GM18867 (cell line): Measurements from ENCODE around the gene MAPK7.

Source experiments
- ATAC-seq: cut with Tn5 transposase; IDR thresholded peaks from one replicate; pipeline ENCODE4 v1.9.1; 2021; ENCODE audit warnings: mild to moderate bottlenecking, moderate library complexity; ENCODE audit not compliant: unreplicated experiment

Gene MAPK7

GRCh38 chr17:19378416-19379360 lies at the start of gene MAPK7:
Gene MAPK7 (plus strand): TSS chr17:19378498. CDS start chr17:19378901, 403 bp downstream.
- ATAC-seq: no peak

GRCh38 chr17:19329136-19329535 lies 49.2 kb upstream of the MAPK7 start:
- ATAC-seq: no peak

GRCh38 chr17:19329839-19330238 lies 48.5 kb upstream of the MAPK7 start:
- ATAC-seq: no peak

GRCh38 chr17:19330271-19330670 lies 48.0 kb upstream of the MAPK7 start:
- no peak for ATAC-seq

- ATAC-seq: no peak
These were observed 47.2 kb upstream of the MAPK7 start for GRCh38 chr17:19331134-19331533.

- no peak for ATAC-seq
These were observed 46.6 kb upstream of the MAPK7 start for GRCh38 chr17:19331543-19332245.

GRCh38 chr17:19332371-19333131 lies 45.7 kb upstream of the MAPK7 start:
- no peak for ATAC-seq

- no peak for ATAC-seq
These were observed 45.2 kb upstream of the MAPK7 start for GRCh38 chr17:19333132-19333440.

- ATAC-seq: no peak
These were observed 44.5 kb upstream of the MAPK7 start for GRCh38 chr17:19333736-19334290.

- no peak for ATAC-seq
These were observed 44.0 kb upstream of the MAPK7 start for GRCh38 chr17:19334331-19334730.

GRCh38 chr17:19335951-19336631 lies 42.2 kb upstream of the MAPK7 start:
- ATAC-seq: no peak

GRCh38 chr17:19336938-19337711 lies 41.2 kb upstream of the MAPK7 start:
- no peak for ATAC-seq

- ATAC-seq: no peak
These were observed 40.6 kb upstream of the MAPK7 start for GRCh38 chr17:19337712-19338023.

GRCh38 chr17:19338031-19338990 lies 40.0 kb upstream of the MAPK7 start:
- ATAC-seq: no peak

GRCh38 chr17:19339341-19339815 lies 38.9 kb upstream of the MAPK7 start:
- no peak for ATAC-seq

- ATAC-seq: no peak
These were observed 37.1 kb upstream of the MAPK7 start for GRCh38 chr17:19341211-19341631.

GRCh38 chr17:19341641-19342610 lies 36.4 kb upstream of the MAPK7 start:
- ATAC-seq: no peak
